Neural cell (in vitro differentiated cells): ENCODE data around the gene ZNHIT2. TPM values are rescaled to one million over a fixed set of nuclear protein-coding genes. Genes with fewer than 3 reads are reported as not detected.
A peak's percentile ranks its signal among the peaks of the same experiment; 100 is the strongest.

Experiments
- H2AFZ ChIP-seq: fragments of 200-600, 300-800 bp; sonication (generic), shearing (Covaris generic); 2 replicates; pipeline ENCODE4 v1.6.0; 2014; ENCODE audit warnings: low read depth, mild to moderate bottlenecking, antibody characterized with exemption, low read length, moderate library complexity
- H3F3A ChIP-seq: fragments of 200-600 bp; shearing (Covaris generic); 2 replicates; pipeline ENCODE4 v1.6.1; 2016; ENCODE audit warnings: mild to moderate bottlenecking, moderate library complexity, mixed read lengths, antibody characterized with exemption, low read length; ENCODE audit not compliant: insufficient read depth, poor library complexity, severe bottlenecking
- H3K27ac ChIP-seq: fragments of 200-600, 300-800 bp; sonication (generic), shearing (Covaris generic); 2 replicates; pipeline ENCODE4 v1.5.1; 2014; ENCODE audit warnings: mild to moderate bottlenecking, low read length, moderate library complexity
- H3K27me3 ChIP-seq: fragments of 300-800, 200-600 bp; sonication (generic), shearing (Covaris generic); 2 replicates; pipeline ENCODE4 v1.6.0; 2014; ENCODE audit warnings: mild to moderate bottlenecking, low read depth, low read length, moderate library complexity; ENCODE audit not compliant: insufficient read depth
- H3K36me3 ChIP-seq: fragments of 300-800, 200-600 bp; sonication (generic), shearing (Covaris generic); 2 replicates; pipeline ENCODE4 v1.5.1; 2014; ENCODE audit warnings: mild to moderate bottlenecking, antibody characterized with exemption, low read length, moderate library complexity; ENCODE audit not compliant: insufficient read depth
- H3K4me2 ChIP-seq: fragments of 300-800, 200-600 bp; sonication (generic), shearing (Covaris generic); 2 replicates; pipeline ENCODE4 v1.6.0; 2014; ENCODE audit warnings: mild to moderate bottlenecking, low read length
- H3K4me3 ChIP-seq: fragments of 300-800, 200-600 bp; sonication (generic), shearing (Covaris generic); 2 replicates; pipeline ENCODE4 v1.5.1; 2014; ENCODE audit warnings: mild to moderate bottlenecking, low read length, moderate library complexity
- H3K79me2 ChIP-seq: fragments of 200-600 bp; shearing (Covaris generic); replicated peaks from 2 replicates; pipeline ENCODE4 v1.6.0; 2014; ENCODE audit warnings: mild to moderate bottlenecking, low read length, moderate library complexity; ENCODE audit not compliant: insufficient read depth
- H3K9ac ChIP-seq: fragments of 300-800, 200-600 bp; sonication (generic), shearing (Covaris generic); 2 replicates; pipeline ENCODE4 v1.6.1; 2016; ENCODE audit warnings: mild to moderate bottlenecking, low read length, mixed read lengths
- H3K9me2 ChIP-seq: fragments of 200-600 bp; shearing (Covaris generic); 2 replicates; pipeline ENCODE4 v1.6.1; 2016; ENCODE audit warnings: mild to moderate bottlenecking, low read length, mixed read lengths; ENCODE audit not compliant: insufficient read depth
- H3K9me3 ChIP-seq: fragments of 200-600, 300-800 bp; sonication (generic), shearing (Covaris generic); 2 replicates; pipeline ENCODE4 v1.6.1; 2016; ENCODE audit warnings: mild to moderate bottlenecking, mixed run types, low read length, moderate library complexity, mixed read lengths
- H4K20me1 ChIP-seq: fragments of 200-600 bp; shearing (Covaris generic); 2 replicates; pipeline ENCODE4 v1.6.1; 2016; ENCODE audit warnings: mild to moderate bottlenecking, mixed run types; ENCODE audit not compliant: insufficient read depth
- EP300 ChIP-seq: fragments of 450-650 bp; conservative IDR thresholded peaks from 2 replicates; pipeline ENCODE4 v1.6.1; 2014; ENCODE audit warnings: antibody characterized with exemption, mild to moderate bottlenecking, moderate library complexity; ENCODE audit not compliant: poor library complexity, severe bottlenecking
- EZH2 ChIP-seq: fragments of 200-600, 300-800 bp; shearing (Covaris generic), sonication (generic); IDR thresholded peaks from 2 replicates; pipeline ENCODE4 v1.6.1; 2014; ENCODE audit warnings: antibody characterized with exemption, low read length, borderline replicate concordance, mild to moderate bottlenecking; ENCODE audit not compliant: insufficient read depth, poor library complexity, severe bottlenecking
- MXI1 ChIP-seq: fragments of 450-650 bp; conservative IDR thresholded peaks from 2 replicates; pipeline ENCODE4 v1.6.1; 2014; ENCODE audit warnings: antibody characterized with exemption, mild to moderate bottlenecking; ENCODE audit not compliant: poor library complexity, severe bottlenecking
- POLR2AphosphoS5 ChIP-seq: IDR thresholded peaks from 2 replicates; pipeline ENCODE4 v1.6.1; 2012
- RAD21 ChIP-seq: fragments of 450-650 bp; conservative IDR thresholded peaks from 2 replicates; pipeline ENCODE4 v1.6.1; 2014; ENCODE audit warnings: antibody characterized with exemption, mild to moderate bottlenecking, moderate library complexity
- SMC3 ChIP-seq: fragments of 450-650 bp; conservative IDR thresholded peaks from 2 replicates; pipeline ENCODE4 v1.6.1; 2014; ENCODE audit warnings: antibody characterized with exemption, mild to moderate bottlenecking, moderate library complexity; ENCODE audit not compliant: poor library complexity
- TAF1 ChIP-seq: IDR thresholded peaks from 2 replicates; pipeline ENCODE4 v1.6.1; 2012; ENCODE audit warnings: low read depth
- polyA plus RNA-seq: library from polyadenylated mRNA; depleted of rRNA; stranded (reverse); fragments of >200 nt; gene quantifications from 2 replicates; pipeline ENCODE4 v1.2.3, GENCODE V29; 2014
- TF ChIP-seq, protein P1 (sequence below): fragments of 450-650 bp; IDR thresholded peaks from 2 replicates; pipeline ENCODE4 v1.5.1; 2014; ENCODE audit warnings: antibody characterized with exemption, mild to moderate bottlenecking, moderate library complexity; ENCODE audit not compliant: poor library complexity, severe bottlenecking
- TF ChIP-seq, protein P2 (sequence below): IDR thresholded peaks from 2 replicates; pipeline ENCODE4 v1.6.1; 2012; ENCODE audit warnings: borderline replicate concordance

ZNHIT2 gene
- polyA plus RNA-seq, 1 donor from 2014 or later = 7.0 TPM

DNA sequence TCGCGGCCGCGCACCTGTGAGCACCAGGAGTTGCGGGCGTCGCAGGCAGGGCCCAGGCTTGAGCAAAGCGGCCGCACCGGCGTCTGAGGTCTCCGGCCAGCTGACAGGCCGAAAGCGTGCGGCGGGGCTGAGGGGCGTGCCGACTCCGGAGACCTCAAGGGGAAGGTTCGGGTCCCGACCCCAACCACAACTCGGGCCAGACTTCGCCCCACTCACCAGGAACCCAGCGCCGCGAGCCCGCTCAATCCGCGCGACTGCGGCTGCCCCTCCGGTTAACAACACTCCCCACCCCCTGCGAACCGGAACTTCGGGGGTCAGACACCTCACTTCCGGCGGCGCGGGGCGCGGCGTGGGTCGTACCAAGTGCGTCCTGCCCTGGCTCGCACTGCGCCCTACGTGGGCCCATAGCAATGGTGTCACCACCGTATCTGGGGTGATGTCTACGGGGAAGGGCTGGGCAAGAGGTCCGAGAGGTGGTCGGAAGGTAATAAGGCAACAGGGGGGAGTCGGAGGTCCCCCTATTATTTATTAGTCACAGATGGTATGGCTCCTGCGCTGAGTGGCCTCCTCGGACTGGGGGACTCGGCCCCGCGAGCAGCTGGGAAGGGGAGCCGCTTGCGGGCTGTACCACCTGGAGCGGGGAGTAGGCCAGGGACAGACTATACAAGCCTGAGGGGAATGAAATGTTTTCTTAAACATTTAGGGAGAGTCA, 16.9 kb upstream of the ZNHIT2 start, which contains the start of gene SYVN1:
Gene SYVN1, minus strand, starts transcription at position 280 of the 712 bp plus-strand sequence. CDS start 918 bp downstream, outside the sequence.
- Histone ChIP-seq H3K27me3 (no peaks in the 10 kb centered on the region), H3K36me3 (no peaks in the 10 kb centered on the region), H3F3A (peaks cover 5% of the 10 kb centered on the region), H3K9ac (peak within 1 kb of the TSS; percentile 97), H3K79me2 (peaks cover 16% of the 10 kb centered on the region), H4K20me1 (no peaks in the 10 kb centered on the region), H3K9me2 (no peaks in the 10 kb centered on the region), H3K27ac (peak within 1 kb of the TSS; percentile 98), H3K4me2 (peak within 1 kb of the TSS; percentile 95), H3K4me3 (peak within 1 kb of the TSS; percentile 100), H2AFZ (peak within 1 kb of the TSS; percentile 87), H3K9me3 (no peaks in the 10 kb centered on the region)
- TF ChIP-seq POLR2AphosphoS5 = peak; percentile 97
- TF ChIP-seq, protein P1, sequence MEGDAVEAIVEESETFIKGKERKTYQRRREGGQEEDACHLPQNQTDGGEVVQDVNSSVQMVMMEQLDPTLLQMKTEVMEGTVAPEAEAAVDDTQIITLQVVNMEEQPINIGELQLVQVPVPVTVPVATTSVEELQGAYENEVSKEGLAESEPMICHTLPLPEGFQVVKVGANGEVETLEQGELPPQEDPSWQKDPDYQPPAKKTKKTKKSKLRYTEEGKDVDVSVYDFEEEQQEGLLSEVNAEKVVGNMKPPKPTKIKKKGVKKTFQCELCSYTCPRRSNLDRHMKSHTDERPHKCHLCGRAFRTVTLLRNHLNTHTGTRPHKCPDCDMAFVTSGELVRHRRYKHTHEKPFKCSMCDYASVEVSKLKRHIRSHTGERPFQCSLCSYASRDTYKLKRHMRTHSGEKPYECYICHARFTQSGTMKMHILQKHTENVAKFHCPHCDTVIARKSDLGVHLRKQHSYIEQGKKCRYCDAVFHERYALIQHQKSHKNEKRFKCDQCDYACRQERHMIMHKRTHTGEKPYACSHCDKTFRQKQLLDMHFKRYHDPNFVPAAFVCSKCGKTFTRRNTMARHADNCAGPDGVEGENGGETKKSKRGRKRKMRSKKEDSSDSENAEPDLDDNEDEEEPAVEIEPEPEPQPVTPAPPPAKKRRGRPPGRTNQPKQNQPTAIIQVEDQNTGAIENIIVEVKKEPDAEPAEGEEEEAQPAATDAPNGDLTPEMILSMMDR = peak; percentile 22
- TF ChIP-seq, protein P2, sequence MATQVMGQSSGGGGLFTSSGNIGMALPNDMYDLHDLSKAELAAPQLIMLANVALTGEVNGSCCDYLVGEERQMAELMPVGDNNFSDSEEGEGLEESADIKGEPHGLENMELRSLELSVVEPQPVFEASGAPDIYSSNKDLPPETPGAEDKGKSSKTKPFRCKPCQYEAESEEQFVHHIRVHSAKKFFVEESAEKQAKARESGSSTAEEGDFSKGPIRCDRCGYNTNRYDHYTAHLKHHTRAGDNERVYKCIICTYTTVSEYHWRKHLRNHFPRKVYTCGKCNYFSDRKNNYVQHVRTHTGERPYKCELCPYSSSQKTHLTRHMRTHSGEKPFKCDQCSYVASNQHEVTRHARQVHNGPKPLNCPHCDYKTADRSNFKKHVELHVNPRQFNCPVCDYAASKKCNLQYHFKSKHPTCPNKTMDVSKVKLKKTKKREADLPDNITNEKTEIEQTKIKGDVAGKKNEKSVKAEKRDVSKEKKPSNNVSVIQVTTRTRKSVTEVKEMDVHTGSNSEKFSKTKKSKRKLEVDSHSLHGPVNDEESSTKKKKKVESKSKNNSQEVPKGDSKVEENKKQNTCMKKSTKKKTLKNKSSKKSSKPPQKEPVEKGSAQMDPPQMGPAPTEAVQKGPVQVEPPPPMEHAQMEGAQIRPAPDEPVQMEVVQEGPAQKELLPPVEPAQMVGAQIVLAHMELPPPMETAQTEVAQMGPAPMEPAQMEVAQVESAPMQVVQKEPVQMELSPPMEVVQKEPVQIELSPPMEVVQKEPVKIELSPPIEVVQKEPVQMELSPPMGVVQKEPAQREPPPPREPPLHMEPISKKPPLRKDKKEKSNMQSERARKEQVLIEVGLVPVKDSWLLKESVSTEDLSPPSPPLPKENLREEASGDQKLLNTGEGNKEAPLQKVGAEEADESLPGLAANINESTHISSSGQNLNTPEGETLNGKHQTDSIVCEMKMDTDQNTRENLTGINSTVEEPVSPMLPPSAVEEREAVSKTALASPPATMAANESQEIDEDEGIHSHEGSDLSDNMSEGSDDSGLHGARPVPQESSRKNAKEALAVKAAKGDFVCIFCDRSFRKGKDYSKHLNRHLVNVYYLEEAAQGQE = peak; percentile 29
- peak; percentile 76 for TF ChIP-seq EP300
- TF ChIP-seq TAF1 = peak; percentile 48
- no peak for TF ChIP-seq EZH2
- peak; percentile 79 for TF ChIP-seq MXI1
- TF ChIP-seq RAD21 = no peak
- TF ChIP-seq SMC3 = peak; percentile 20

DNA sequence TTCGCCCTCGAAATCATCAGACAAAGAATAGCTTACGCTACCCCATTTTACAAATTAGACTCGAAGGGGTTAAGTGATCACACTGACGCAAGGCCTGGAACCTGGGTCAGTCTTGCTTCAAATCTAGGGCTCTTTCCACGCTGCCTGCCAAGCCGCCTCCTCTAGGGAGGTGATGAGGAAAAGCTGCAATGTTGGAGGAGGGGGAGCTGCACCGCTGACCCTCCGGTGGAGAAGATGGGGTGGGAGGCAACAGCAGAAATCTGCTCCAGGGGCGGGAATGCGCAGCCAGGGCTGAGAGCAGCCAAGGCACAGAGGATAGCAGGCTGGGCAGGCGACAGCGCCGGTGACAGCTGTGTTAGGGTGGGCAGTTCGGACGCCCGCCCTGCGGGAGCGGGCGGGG, 16.2 kb upstream of the ZNHIT2 start:
- Histone ChIP-seq H3K27ac (peak overlapping the region; percentile 98), H3K9me2 (no peaks in the 10 kb centered on the region), H3K9ac (peak overlapping the region; percentile 97), H3K4me3 (peak overlapping the region; percentile 100), H2AFZ (peak overlapping the region; percentile 87), H4K20me1 (no peaks in the 10 kb centered on the region), H3F3A (peaks cover 5% of the 10 kb centered on the region), H3K27me3 (no peaks in the 10 kb centered on the region), H3K79me2 (peaks cover 16% of the 10 kb centered on the region), H3K9me3 (no peaks in the 10 kb centered on the region), H3K4me2 (peak overlapping the region; percentile 95), H3K36me3 (no peaks in the 10 kb centered on the region)
- TF ChIP-seq, protein P1 = no peak
- no peak for TF ChIP-seq MXI1
- TF ChIP-seq, protein P2 = no peak
- no peak for TF ChIP-seq RAD21
- no peak for TF ChIP-seq POLR2AphosphoS5
- no peak for TF ChIP-seq SMC3
- no peak for TF ChIP-seq TAF1
- TF ChIP-seq EZH2 = no peak
- no peak for TF ChIP-seq EP300
